LNCAP (cell line): ENCODE results near the gene RNF123.

Experiments used
- TF ChIP-seq, protein P1 (sequence below): fragments of 450-650 bp; IDR thresholded peaks from 2 replicates; pipeline ENCODE4 v1.5.1; 2017; ENCODE audit warnings: mild to moderate bottlenecking

The RNF123 gene

DNA sequence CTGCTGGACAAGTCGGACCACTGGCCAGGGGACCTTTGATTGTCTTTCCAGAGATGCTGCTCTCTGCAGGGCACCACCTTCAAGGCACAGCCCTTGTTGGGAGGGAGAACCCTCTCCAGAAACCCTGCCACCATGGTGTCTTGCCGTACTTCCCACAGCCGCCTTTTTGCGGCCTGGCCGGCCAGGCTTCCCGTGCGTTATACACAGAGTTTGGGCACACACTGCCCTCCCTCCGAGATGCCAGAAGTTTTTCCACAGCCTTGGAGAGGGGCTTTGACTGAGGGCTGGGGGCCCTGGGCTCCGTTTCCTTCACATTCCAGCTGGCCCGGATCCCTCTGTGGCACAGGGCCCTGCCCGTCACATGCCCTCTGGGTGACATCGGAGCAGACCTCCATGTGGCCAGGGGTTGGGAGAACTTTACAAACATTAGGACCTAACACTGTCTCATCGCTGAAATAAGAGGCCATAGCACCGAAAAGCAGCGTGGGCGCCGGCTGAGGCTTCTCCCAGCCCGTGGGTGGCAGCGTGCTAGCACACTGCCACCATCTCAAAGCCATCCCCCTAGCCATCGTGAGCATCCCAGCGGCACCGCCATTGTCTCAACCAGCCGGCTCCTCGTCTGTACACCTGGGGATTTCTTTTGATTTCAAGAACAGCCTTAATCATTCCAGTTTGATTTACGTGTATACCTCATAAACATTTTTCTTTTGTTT lies 21.5 kb upstream of the RNF123 start:
- TF ChIP-seq, protein P1, sequence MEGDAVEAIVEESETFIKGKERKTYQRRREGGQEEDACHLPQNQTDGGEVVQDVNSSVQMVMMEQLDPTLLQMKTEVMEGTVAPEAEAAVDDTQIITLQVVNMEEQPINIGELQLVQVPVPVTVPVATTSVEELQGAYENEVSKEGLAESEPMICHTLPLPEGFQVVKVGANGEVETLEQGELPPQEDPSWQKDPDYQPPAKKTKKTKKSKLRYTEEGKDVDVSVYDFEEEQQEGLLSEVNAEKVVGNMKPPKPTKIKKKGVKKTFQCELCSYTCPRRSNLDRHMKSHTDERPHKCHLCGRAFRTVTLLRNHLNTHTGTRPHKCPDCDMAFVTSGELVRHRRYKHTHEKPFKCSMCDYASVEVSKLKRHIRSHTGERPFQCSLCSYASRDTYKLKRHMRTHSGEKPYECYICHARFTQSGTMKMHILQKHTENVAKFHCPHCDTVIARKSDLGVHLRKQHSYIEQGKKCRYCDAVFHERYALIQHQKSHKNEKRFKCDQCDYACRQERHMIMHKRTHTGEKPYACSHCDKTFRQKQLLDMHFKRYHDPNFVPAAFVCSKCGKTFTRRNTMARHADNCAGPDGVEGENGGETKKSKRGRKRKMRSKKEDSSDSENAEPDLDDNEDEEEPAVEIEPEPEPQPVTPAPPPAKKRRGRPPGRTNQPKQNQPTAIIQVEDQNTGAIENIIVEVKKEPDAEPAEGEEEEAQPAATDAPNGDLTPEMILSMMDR, result no peak

DNA sequence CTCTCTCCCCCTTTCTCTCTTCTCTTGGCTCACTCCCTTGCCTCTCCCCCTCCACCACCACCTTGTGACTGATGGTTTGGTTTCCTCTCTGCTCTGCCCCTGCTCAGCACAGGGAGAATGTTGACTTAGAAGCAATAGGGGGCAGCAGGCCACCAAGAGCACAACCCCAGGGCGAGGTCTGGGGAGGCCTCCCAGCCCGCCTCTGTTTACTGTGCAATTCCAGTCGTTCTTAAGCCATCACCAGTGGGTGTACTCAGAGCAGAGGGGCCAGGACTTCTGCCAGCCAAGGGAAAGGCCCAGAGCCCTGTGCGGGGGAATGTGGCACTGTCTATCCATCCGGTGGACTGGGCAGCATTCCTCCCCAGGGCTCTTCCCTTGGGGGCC lies 21.0 kb upstream of the RNF123 start:
- TF ChIP-seq, protein P1, result no peak

DNA sequence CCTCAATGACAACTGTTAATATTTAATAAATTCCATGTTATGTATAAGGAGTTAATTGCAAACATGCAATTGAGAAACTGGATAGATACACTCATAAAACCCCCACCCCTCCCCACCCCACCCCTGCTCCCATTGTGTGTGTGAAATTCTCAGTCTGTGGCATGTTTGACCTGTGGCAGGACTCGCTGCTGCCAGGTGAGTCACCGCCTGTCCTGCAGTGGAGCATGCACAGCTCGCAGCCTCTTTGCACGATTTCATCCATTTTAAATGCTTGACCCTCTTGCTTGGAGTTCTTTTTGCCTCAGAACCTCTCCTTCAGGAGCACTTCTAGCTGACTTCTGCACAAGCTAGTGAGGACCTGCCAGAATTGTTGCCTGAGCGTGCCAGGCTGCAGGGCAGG lies 20.5 kb upstream of the RNF123 start:
- TF ChIP-seq, protein P1, result no peak

DNA sequence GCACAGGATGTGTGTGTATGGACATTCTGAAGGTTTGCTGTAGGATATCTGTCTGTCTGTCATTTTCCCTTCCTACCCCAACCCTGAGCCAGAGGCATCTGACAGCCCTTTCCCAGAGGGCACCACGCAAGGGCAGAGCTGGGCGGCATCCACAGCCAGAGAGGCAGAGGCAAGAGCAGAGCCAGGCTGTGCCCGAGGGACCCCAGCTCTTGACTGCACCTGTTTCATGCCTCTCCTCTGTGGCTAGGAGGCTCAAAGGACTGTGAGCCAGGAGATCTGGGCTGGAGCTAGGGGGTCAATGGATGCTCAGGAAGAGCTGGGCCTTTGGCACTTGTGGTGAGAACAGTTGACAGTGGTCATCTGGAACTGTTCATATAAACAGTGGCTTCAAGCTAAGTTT lies 20.0 kb upstream of the RNF123 start:
- TF ChIP-seq, protein P1, result no peak

DNA sequence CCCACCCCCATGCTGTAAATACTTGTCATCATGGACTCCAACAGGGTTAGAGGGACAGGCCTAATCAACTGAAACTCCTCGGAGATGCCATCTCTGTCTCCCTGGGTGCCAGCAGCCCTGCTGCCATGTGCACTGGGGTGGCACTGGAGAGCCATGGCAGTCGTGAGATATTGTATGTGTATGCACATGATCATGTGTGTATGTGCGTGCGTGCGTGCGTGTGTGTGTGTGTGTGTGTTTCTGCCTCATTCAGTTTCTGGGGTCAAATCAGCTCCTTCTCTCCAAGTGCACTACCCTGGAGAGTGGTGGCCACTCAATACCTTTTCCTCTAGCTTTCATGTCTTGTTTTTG lies 18.4 kb upstream of the RNF123 start:
- TF ChIP-seq, protein P1, result no peak

DNA sequence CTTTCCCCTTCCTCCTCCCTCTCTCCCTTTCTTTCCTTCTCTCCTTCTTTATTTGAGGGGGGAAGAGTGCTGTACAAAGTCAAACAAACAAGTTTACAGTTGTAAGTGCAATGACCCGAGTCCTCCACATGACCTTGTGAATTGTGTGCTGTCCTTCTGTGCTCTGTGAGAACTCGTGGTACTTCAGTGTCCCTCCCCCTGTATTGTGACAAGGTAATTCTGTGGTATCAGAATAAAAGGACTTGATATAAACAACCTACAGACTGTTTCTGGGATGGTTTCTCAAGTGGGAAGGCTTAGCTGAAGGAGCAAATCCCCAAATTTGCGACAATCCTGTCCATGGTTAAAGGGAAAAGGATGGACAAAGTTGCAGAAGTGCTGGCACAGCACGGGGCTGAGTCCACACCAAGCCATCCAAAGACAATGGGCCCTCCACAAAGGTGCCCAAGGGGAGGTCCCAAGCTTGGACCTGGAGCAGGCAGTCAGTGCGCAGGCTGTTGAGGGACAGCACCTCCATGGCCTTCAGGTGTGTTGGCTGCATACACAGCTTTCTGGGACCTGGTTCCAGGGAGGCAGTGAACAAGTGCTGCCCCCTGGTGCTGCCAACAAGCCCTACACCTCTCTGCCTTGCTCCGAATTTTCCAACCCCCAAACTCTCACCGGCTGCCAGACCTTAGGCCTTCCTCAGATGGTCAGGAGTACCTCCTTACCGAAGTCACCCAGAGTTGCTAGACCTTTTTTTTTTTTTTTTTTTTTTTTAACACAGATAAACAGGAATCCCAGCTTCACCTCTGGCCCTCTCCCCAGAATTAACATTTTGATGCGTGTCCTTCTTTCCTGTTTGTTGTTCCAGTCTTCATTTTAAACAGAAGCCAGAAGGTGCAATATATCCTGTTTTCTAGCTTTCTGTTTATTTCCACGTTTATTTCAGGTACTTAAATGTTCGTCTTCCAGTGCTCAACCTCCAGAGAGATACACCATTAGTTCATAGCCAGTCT lies 17.8 kb upstream of the RNF123 start:
- TF ChIP-seq, protein P1, result peak; percentile 83

DNA sequence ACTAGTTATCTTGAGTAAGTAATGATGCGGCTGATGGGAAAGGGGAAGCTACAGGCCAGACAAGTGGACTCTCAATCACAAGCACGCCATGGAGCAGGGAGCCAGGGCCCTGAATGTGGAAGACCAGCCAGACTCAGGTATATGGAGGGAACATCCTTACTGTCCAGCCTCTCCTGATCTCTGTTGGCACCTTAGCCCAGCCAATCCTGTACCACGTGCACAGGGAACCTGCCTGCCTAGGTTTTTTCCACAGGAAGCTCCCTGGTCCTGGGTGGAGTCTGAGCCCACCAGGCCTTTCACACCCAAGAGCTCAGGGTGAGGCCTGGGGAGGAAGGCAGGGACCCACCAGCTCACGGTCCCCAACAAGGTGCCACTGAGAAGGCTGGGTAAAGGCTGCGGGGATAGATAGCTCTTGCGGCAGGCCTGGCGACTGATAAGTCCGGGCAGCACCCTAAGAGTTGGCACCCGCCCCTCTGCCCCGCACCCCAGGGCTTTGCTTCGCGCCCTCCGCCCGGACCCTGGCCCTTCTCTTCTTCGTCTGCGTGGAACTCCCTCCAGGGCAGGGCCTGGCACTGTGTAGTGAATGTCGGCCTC lies 16.1 kb upstream of the RNF123 start:
- TF ChIP-seq, protein P1, result no peak
